GM19438 (cell line): ENCODE data around the gene ARL15.
"Not testable (repeated sequence)": the region's sequence is repeated elsewhere in the genome, so short reads cannot be mapped to it uniquely, and the experiment has no call there.

Experiments
- ATAC-seq: cut with Tn5 transposase; IDR thresholded peaks from one replicate; pipeline ENCODE4 v1.9.1; 2021; ENCODE audit warnings: low read depth; ENCODE audit not compliant: unreplicated experiment

Gene ARL15

GRCh38 chr5:54060919-54061318, 249.5 kb downstream of the ARL15 start:
- ATAC-seq: not testable (repeated sequence)

- no peak for ATAC-seq
These were observed 260.4 kb downstream of the ARL15 start for GRCh38 chr5:54049963-54050362.

- no peak for ATAC-seq
These were observed 261.2 kb downstream of the ARL15 start for GRCh38 chr5:54049144-54049543.

GRCh38 chr5:54045077-54045792, 265.1 kb downstream of the ARL15 start:
- ATAC-seq: no peak

GRCh38 chr5:54044276-54044675, 266.1 kb downstream of the ARL15 start:
- ATAC-seq: not testable (repeated sequence)

GRCh38 chr5:54040804-54041203, 269.6 kb downstream of the ARL15 start:
- no peak for ATAC-seq

- ATAC-seq: no peak
These were observed 270.4 kb downstream of the ARL15 start for GRCh38 chr5:54040018-54040417.

GRCh38 chr5:54037205-54037604, 273.2 kb downstream of the ARL15 start:
- ATAC-seq: no peak

- ATAC-seq: no peak
These were observed 279.4 kb downstream of the ARL15 start for GRCh38 chr5:54030981-54031380.

GRCh38 chr5:54024466-54024865, 285.9 kb downstream of the ARL15 start:
- no peak for ATAC-seq

- ATAC-seq: no peak
These were observed 288.1 kb downstream of the ARL15 start for GRCh38 chr5:54022223-54022622.

GRCh38 chr5:54021431-54022164, 288.8 kb downstream of the ARL15 start:
- no peak for ATAC-seq

- ATAC-seq: no peak
These were observed 291.9 kb downstream of the ARL15 start for GRCh38 chr5:54018438-54018837.

- no peak for ATAC-seq
These were observed 292.8 kb downstream of the ARL15 start for GRCh38 chr5:54017580-54017979.

- no peak for ATAC-seq
These were observed 296.7 kb downstream of the ARL15 start for GRCh38 chr5:54013556-54014194.

- no peak for ATAC-seq
These were observed 300.5 kb downstream of the ARL15 start for GRCh38 chr5:54009828-54010227.

GRCh38 chr5:54009357-54009756, 301.0 kb downstream of the ARL15 start:
- ATAC-seq: no peak

- ATAC-seq: no peak
These were observed 302.3 kb downstream of the ARL15 start for GRCh38 chr5:54007827-54008777.

GRCh38 chr5:54004697-54005096, 305.7 kb downstream of the ARL15 start:
- no peak for ATAC-seq

GRCh38 chr5:54002779-54003178, 307.6 kb downstream of the ARL15 start:
- no peak for ATAC-seq
